GM19328 (cell line): Measurements from ENCODE around the gene CCDC174.
"Not testable (repeated sequence)": the region's sequence is repeated elsewhere in the genome, so short reads cannot be mapped to it uniquely, and the experiment has no call there.

Source experiments
- ATAC-seq: cut with Tn5 transposase; IDR thresholded peaks from one replicate; pipeline ENCODE4 v1.9.1; 2021; ENCODE audit warnings: mild to moderate bottlenecking, moderate library complexity; ENCODE audit not compliant: unreplicated experiment

CCDC174 gene

DNA sequence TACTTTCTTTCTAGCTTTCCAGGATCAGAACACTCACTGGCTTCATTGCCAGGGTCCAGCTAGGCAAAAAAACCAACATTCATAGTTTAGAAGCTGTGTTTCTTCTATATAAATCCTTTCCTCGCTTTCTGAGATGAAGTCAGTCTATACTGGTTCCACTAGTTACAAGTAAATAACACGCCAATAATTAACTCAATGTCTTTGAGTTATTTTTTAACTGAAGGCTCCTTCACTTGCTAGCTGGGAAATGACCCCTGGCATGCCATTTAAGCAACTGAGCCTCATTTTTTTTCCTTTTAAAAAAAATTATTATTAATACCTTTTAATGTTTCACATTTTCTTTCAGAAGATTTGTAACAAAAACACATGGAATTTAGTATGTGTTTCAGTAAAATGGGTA lies 2.1 kb upstream of the CCDC174 start:
- ATAC-seq = no peak

DNA sequence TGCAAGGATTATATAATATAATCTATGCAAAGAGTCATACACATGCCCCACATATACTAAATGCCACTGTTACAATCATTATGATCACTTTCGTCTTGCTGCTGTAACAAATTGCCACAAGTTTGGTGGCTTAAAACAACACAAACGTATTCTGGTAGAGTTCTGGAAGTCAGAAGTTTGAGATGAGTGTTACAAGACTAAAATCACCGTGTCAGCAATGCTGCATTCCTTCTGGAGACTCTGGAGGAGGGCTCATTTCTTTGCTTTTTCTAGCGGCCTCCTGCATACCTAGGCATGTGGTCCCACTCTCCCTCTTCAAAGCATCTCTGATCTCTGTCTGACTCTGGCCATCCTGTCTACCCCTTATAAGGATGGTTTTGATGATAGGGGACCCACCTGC lies 1.4 kb upstream of the CCDC174 start:
- no peak for ATAC-seq

DNA sequence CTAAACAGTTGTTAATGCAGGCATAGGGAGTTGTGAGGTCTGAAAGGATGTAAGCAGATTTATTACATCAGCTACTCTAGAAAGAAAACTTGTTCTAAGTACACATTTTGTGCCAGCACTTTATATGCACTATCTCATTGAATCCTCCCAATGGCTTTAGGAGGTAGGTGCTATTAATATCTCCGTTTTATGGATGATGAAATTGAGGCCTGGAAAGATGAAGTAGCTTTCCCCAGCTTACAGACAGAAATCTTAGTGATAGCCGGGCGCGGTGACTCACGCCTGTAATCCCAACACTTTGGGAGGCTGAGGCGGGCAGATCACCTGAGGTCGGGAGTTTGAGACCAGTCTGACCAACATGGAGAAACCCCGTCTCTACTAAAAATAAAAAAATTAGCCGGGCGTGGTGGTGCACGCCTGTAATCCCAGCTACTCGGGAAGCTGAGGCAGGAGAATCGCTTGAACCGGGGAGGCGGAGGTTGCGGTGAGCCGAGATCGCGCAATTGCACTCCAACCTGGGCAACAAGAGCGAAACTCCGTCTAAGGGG lies 872 bp downstream of the CCDC174 start:
- ATAC-seq = not testable (repeated sequence)

DNA sequence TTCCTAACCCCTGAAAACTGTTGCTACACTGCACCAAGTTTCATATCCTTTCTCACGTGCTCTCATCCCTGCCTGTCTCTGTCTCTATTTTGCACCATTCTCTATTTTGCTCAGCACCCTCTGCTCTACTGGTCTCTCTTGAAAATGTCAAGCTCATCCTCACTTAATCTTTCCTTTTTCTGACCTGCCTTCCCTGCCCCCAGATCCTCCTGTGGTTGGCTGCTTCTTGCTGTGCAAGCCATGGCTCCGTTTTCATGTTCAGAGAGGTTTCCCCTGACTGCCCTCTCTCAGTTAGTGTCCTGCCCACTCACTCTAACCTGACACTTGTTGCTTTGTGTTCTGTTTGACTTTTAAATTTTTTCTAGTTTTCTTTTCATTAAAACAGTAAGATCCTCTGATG lies 6.0 kb downstream of the CCDC174 start:
- no peak for ATAC-seq

DNA sequence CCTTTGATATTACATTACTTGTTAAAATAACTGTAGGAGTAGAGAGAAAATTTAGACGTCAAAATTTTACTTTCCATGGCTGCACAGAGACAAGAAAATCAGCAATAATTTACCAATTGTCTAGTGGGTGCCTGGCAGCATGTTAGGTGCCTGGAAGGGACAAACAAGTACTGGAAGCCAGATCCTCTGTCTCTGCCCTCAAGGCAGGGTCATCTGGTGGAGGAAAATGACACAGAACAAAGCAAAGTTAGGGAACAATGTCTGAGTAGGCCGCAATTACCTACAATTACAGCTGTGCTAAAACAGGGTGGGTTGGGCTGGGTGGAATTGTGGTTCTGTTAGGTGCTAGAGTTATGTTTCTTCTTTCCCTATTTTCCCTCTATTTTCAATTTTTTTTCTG lies 7.4 kb downstream of the CCDC174 start:
- ATAC-seq = no peak

DNA sequence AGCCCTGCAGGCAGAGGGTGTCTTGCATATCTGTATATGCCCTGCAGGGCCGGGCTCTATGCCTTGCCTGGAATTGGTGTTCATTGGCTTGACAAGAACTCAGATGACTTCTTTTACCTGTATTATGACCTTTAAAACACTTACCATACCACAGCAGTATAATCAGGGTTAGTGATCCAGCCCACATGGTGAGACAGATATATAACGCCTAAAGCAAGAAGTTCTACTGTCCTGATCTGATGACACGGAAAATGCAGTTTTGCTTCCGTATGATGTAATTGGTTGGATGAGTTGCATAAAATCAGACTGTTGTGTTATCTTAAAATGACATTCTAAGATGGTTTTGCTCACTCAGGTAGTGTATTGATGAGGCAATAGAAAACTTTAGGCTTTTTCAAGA lies 9.4 kb downstream of the CCDC174 start:
- ATAC-seq = no peak

DNA sequence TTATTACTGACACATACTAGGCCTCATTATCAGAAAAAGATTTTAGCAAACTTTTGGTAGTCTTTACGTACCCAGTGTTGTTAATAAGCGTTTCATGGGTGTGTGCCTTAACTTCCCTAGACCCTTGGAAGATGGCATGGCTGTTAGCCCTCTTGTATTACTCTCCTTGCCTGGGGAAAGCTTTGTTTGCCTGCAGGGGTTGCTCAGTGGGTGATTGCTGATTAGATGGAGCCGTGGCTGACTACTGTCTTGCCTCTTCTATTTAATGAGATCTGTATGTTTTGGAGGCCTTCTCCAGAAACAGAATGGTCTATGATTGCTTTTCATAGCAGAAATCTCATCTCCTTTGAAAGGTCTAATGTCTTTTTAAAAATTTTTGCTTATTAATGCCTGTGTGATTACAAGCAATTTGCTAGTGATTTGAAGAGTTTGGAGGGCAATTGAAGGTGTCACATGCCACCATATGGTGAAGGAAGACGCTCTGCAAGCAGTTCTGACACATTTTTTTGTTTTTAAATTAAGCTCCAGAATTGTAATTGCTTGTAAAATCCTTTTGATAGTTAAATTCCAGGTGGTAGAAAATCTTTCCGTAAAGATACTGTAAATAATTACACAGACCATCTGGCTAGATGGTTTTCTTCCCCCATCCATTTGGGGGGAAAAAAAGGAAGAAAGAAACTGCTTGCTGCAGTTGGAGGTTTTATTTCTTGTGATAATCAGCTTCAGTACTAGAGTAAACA lies 12.0 kb downstream of the CCDC174 start:
- no peak for ATAC-seq

DNA sequence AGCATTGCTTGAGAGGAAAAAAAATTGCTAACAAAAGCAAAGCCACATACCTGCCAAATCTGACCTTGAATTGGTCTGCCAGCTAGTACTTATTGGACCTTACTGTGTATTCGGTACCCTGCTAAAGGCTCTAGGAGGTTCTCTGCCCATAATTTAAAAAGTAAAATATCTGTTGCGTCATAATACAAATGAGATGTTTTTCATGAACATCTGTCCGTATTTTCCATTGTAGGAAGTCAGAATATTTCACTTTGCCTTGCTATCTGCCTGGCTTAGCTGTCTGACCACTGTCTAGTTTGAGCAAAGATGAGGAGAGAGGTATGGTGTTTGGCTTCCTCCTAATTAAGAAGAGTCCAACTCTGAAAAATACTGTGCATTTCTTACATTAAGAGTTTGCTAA lies 12.6 kb downstream of the CCDC174 start:
- no peak for ATAC-seq

DNA sequence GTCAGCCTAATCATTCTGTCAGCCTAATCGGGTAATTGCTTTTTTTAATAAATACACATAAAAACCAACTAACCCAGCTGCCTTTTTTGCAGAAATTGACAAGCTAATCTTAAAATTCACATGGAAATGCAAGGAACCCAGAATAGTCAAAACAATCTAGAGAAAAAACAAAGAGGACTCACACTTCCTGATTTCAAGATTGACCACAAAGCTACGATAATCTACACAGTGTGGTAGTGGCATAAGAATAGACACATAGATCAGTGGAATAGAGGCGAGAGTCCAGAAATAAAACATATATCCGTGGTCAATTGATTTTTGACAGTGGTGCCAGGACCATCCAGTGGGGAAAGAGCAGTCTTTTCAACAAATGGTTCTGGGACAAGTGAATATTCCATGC lies 21.0 kb downstream of the CCDC174 start:
- no peak for ATAC-seq

DNA sequence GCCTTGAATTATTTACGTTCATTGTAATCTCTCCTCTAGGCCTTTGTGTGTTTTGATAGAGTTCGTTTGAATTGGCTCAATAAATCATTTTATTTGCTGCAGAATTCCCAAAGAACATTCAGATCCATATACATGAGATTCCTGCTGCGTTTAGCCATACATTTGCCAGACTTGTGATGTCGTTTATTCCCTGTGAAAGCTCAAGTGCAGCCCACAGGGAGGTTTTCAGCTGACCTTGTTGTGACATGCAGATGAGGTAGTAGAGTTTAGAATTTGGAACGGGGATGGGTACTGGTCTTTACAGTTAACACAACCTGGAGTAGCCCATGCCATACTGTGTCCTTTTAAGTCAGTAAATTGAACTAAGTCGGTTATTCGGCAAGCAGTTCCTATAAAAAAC lies 23.3 kb downstream of the CCDC174 start, which contains the start of gene C3orf20:
Gene C3orf20, plus strand, starts transcription at position 301 of the 400 bp plus-strand sequence. CDS start 7,573 bp downstream, outside the sequence.
- no peak for ATAC-seq

DNA sequence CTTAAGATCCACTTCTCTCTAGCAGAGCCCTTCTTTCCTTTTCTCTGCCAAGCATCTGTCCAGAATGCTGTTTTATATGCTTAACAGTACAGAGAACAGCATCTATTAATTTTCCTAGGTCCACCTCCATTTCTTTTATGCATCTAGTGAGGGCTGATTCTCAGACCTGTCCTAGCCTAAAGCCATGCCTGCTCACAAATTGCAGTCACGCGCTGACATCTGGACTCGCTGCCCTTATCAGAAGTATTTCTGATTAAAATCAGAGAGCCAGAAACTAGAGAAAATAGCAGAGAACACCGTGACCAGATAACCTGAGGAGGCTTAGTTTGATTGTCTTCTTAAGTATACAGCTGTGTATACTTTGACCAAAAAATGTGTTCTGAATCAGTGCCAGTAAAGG lies 25.3 kb downstream of the CCDC174 start:
- ATAC-seq = no peak

DNA sequence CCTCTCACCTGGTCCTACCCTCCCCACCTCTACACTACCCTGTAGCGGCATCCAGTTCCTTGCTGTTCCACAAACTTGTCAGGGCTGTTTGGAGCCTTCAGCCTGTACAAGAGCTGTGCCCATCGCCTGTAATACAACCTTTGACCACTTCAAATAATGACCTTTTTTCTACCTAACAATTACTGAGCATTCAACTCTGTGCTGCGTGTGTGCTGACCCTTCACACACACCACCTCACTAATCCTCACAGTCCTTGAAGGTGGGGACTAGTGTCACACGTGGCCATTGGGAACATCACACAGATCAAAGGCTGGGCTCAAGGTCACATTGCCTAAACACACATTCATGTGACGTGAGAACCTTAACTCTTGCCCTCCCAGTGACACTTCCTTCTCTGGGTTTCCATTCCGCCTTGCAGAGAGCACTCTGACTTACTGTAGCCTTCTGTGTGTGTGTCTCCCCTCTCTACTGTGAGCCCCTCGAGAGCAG lies 26.5 kb downstream of the CCDC174 start:
- no peak for ATAC-seq

DNA sequence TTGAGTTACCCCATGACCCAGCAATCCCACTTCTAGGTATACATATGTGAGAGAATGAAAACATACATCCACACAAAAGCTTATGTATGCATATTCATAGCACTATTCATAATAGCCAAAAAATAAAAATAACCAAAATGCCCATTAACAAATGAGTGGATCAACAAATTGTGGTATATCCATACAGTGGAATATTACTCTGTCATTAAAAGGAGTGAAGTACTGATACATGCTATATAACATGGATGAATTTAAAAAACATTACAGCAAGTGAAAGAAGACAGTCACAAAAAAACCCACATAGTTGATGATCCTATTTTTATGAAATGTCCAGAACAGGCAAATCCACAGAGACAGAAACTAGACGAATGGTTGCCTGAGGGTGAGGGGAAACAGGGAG lies 28.6 kb downstream of the CCDC174 start:
- ATAC-seq = no peak

DNA sequence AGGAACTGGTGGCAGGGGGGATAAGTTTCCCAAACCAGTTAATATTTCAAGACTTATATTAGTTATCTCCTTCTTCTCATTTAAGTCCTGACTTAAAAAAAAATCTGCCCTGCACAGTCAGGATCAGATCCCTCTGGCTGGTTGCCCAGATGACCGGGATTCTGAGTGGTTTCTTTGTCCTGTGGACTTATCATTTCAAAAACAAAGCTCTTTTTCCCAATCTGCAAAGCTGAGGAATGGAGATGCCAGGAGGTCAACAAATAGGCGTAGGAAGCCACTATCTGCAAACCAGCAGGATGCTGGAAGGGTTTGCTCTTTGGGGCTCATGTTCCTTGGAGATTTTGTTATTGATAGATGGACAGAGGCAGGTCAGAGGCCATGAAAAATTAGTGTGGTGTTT lies 29.2 kb downstream of the CCDC174 start:
- ATAC-seq = no peak

DNA sequence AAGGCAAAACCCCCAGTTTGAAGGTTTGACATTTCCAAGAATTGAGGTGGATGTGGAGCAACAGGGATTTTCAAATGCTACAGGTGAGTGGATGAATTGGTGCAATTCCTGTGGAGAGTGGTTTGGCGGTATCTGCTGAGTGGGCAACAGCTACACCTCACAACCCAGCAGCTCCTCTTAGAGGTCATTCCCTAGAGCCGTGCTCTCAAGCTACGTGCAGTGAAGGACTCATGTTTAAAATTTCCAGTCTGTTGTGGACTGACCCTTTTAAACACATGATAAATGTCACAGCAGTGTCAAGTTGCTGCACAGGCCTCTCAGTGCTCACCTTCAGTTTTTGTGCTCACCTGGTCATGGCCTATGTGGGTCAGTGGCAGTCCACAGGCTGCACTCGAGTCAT lies 32.9 kb downstream of the CCDC174 start:
- no peak for ATAC-seq

DNA sequence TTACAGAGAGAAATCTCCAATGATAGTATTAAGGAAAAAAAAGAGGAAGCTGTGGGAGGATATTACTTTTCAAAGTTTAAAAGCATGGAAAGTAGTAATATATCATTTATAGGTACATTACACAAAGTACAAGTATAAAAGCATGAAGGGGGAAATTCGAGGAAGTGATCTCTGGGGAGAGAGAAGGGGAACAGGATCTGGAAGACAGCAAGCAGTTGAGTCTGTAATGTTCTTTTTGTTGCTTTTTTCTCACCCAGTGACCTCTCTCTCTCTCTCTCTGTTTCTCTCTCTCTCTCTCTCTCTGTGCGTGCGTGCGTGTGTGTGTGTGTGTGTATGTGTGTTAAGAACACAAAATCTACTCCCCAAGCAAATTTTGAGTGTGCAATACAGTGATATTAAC lies 33.6 kb downstream of the CCDC174 start:
- ATAC-seq = no peak

DNA sequence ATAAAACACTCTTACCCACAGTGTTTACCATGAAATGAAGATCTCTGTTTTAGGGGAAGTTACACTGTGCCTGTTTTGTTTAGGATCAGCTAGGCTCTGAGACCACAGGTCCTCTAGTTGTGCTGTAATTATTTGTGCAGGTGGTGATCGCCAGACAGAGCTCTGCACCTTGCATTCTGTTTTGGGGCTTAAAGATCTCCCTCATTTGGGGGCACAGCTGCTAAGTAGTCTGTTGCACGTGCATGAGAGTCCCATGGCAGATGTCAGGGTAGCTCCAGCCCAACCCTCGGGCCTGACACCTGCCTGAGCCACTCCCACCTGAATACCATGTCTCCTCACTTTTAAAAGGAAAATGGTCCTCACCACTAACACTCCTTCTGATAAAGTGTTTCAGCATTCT lies 35.8 kb downstream of the CCDC174 start:
- ATAC-seq = no peak

DNA sequence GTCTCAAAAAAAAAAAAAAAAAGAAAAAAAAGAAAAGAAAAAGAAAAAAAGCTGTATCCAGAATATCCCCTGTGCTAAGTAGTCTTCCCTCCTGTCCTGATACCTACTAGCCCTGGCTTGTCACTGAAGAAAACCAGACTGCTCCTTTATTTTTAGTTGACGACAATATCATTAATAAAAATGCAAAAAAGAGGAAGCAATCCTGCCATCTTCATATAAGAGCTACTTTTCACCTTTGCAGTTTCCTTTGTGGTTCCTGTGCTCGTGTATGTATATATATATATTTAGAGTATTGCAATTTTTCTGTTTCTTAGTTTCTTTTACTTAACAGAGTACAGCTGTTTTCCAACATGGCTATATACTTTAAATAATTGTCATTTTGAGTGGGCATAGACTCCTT lies 37.0 kb downstream of the CCDC174 start:
- ATAC-seq = peak; percentile 37

DNA sequence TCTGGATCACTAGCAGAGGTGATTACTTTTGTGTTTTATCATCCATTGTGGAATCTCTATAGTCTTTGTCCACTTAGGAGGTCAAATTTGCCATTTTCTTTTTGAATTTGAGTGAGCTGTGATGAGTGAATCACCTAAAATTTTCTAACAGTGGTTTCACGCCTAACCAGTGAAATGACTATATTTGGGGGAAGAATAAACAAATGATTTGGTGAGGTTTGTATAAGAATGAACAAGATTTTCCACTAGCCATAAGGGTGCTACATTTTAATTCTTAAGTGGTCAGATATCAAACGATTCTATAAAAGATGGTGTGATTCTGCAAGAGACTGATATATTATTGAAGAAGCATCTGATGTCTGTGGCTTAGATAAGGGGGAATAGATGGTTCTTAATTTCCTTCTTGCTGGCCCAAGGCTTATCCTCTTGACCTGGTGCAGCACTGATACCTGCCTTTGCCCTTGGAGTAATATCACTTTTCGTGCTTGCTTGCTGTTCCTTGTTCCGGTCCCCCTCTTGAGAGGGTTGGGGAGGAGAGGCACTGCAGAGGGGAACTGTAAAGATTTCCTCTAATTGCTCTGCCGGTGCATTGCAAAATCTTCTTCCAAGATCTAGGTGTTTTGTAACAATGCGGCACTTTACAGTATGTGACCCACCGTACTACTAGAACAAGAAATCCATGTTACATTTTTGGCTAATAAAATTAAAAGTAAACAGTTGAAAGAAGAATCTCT lies 37.9 kb downstream of the CCDC174 start:
- no peak for ATAC-seq

DNA sequence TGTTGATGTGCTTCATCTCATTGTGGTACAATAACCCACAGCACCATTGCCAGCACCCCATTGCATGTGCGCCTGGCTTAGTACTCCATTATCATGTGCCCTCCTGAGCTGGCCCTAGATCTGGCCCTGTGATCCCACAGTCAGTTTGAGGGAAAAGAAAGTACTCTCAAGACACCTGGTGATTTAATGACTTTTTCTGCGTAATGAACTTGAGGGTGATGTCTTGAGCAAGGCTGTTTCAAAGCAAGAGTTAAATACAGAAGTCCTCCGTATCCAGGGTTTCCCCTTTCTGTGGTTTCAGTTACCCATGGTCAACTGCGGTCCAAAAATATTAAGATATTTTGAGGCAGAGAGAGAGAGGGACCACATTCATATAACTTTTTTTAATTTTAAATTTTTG lies 39.7 kb downstream of the CCDC174 start:
- no peak for ATAC-seq

DNA sequence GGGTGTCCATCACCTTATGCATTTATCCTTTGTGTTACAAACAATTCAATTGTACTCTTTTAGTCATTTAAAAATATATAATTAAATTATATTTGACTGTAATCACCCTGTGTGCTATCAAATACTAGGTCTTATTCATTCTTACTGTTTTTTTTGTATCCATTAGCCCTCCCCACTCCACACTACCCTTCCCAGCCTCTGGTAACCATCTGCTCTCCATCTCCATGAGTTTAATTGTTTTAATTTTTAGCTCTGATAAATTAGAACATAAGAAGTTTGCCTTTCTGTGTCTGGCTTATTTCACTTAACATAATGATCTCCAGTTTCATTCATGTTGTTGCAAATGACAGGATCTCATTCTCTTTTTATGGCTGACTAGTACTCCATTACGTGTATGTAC lies 40.2 kb downstream of the CCDC174 start:
- ATAC-seq = no peak

DNA sequence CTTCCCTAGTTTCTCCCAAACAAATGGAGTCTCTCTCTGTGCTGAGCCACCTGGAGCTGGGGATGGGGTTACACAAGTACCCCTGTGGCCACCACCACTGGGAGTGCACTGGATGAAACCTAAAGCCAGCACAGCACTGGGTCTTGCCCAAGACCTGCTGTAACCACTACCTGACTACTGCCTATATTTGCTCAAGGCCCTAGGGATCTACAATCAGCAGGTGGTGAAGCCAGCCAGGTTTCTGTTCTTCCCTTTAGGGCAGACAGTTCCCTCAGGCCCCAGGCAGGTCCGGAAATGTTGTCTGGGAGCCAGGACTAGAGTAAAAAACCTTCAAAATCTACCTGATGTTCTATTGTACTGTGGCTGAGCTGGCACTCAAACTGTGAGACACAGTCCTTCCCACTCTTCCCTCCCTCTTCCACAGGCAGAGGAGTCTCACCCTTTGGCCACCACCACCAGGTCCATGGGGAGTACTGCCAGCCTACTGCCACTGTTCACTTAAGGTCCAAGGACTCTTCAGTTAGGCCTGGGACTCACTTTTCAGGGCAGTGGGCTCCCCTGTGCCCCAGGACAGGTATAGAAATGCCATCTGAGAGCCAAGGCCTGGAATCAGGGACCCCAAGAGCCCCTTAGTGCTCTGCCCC lies 47.2 kb downstream of the CCDC174 start:
- no peak for ATAC-seq
